ENCODE results near the gene DDX49.

- TF ChIP-seq ZNF224 (CRISPR knock-in tag; IDR thresholded peaks at IDR 0.05) (no peak), PREB (CRISPR knock-in tag; IDR thresholded peaks at IDR 0.05) (no peak), ZNF282 (CRISPR knock-in tag; IDR thresholded peaks at IDR 0.05) (no peak), NR2C2 (CRISPR knock-in tag; IDR thresholded peaks at IDR 0.05) (no peak), NR2C2 (tag; IDR thresholded peaks at IDR 0.05) (no peak), FOXO4 (CRISPR knock-in tag; IDR thresholded peaks at IDR 0.05) (no peak), MAZ (CRISPR knock-in tag; conservative IDR thresholded peaks at IDR 0.05 in 1 of 2, IDR thresholded peaks at IDR 0.05 in 1 of 2) (no peak), TEAD4 (IDR thresholded peaks at IDR 0.05; ENCODE audit: low read length) (no peak), TEAD4 (CRISPR knock-in tag; IDR thresholded peaks at IDR 0.05; ENCODE audit: borderline replicate concordance) (no peak)
Measured at GRCh38 chr19:18975011-18975410, 55.5 kb downstream of the DDX49 start.

Data from K562 (cell line).